ENCODE measurements around the gene YIPF7. TPM values are rescaled to one million over a fixed set of nuclear protein-coding genes. Genes with fewer than 3 reads are reported as not detected.

YIPF7 gene
- total RNA-seq, 1 experiment from 2014 or later = not detected

GRCh38 chr4:44646151-44646550 lies 5.3 kb downstream of the YIPF7 start:
- no peak for TF ChIP-seq CTCF (IDR thresholded peaks at IDR 0.05; ENCODE audit: unreplicated experiment)
- Mint-ChIP-seq H3K27ac (ENCODE audit: low read depth, unreplicated experiment) (no peak overlapping the region), H3K4me1 (ENCODE audit: insufficient read depth, unreplicated experiment) (no peaks in the 10 kb centered on the region), H3K4me3 (ENCODE audit: unreplicated experiment) (no peak overlapping the region), H3K36me3 (ENCODE audit: insufficient read depth, unreplicated experiment) (no peaks in the 10 kb centered on the region), H3K9me3 (ENCODE audit: unreplicated experiment) (peaks cover 19% of the 10 kb centered on the region), H3K27me3 (ENCODE audit: insufficient read depth, unreplicated experiment) (no peaks in the 10 kb centered on the region)
- intact Hi-C loops (cut with micrococcal nuclease) = no loop called here
- no TSS peak for BruUV-seq (replicated peaks)
- no peak for DNase-seq (ENCODE audit: unreplicated experiment)
- ChIA-PET CTCF (no interaction called here), POLR2A (no interaction called here)

DNA sequence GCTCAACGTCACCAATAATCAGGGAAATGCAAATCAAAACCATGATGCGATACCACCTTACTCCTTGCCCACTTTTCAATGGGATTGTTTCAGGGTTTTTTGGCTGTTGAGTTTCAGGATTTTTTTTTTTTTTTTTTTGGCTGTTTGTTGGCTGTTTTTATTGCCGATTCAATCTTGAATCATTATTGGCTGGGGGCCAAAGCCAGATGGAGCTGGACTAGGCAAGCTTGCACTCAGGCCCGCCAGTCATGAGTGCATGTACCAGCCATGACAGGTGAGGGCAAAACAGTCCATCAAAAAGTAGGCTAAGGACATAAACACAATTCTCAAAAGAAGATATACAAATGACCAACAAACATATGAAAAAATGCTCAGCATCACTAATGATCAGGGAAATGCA lies 13.3 kb downstream of the YIPF7 start:
- DNase-seq (ENCODE audit: unreplicated experiment) = peak; percentile 27
- H3K36me3 Mint-ChIP-seq (ENCODE audit: insufficient read depth, unreplicated experiment) = no peaks in the 10 kb centered on the region
- BruUV-seq (replicated peaks) = no TSS peak
- CTCF ChIA-PET = interaction anchor here (0.7 kb wide), 1 partner anchor 1049 kb away, joined by 3 read pairs; no protein-coding TSS in a partner anchor
- no peak overlapping the region for H3K27ac Mint-ChIP-seq (ENCODE audit: low read depth, unreplicated experiment)
- H3K4me1 Mint-ChIP-seq (ENCODE audit: insufficient read depth, unreplicated experiment) = no peaks in the 10 kb centered on the region
- peaks cover 8% of the 10 kb centered on the region for H3K9me3 Mint-ChIP-seq (ENCODE audit: unreplicated experiment)
- TF ChIP-seq CTCF (IDR thresholded peaks at IDR 0.05; ENCODE audit: unreplicated experiment) = no peak
- no peak overlapping the region for H3K4me3 Mint-ChIP-seq (ENCODE audit: unreplicated experiment)
- intact Hi-C loops (cut with micrococcal nuclease) = no loop called here
- POLR2A ChIA-PET = no interaction called here
- H3K27me3 Mint-ChIP-seq (ENCODE audit: insufficient read depth, unreplicated experiment) = no peaks in the 10 kb centered on the region

DNA sequence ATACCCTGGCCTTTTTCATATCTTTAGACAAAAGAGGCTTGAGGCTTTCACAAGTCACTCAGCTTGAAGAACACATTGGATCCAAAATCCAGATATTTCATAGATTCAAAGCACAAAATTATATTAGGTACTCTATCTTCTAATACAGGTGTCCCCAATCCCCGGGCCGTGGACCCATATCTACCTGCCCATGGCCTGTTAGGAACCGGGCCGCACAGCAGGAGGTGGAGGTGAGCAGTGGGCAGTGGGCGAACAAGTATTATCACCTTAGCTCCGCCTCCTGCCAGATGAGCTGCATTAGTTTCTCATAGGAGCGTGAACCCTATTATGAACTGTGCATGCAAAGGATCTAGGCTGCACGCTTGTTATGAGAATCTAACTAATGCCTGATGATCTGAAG lies 18.7 kb downstream of the YIPF7 start:
- H3K36me3 Mint-ChIP-seq (ENCODE audit: insufficient read depth, unreplicated experiment) = no peaks in the 10 kb centered on the region
- no peak for DNase-seq (ENCODE audit: unreplicated experiment)
- intact Hi-C loops (cut with micrococcal nuclease) = no loop called here

GRCh38 chr4:44632089-44632488 lies 19.3 kb downstream of the YIPF7 start:
- H3K9me3 Mint-ChIP-seq (ENCODE audit: unreplicated experiment) = no peaks in the 10 kb centered on the region
- no peaks in the 10 kb centered on the region for H3K27me3 Mint-ChIP-seq (ENCODE audit: insufficient read depth, unreplicated experiment)
- peak; percentile 45 for TF ChIP-seq CTCF (IDR thresholded peaks at IDR 0.05; ENCODE audit: unreplicated experiment)
- H3K4me3 Mint-ChIP-seq (ENCODE audit: unreplicated experiment) = no peak overlapping the region
- no peak overlapping the region for H3K27ac Mint-ChIP-seq (ENCODE audit: low read depth, unreplicated experiment)
- no peak for DNase-seq (ENCODE audit: unreplicated experiment)
- ChIA-PET CTCF (interaction anchor here (0.6 to 1.0 kb wide), 3 partner anchors 179 to 1631 kb away, joined by 3 read pairs; no protein-coding TSS in a partner anchor), POLR2A (no interaction called here)
- intact Hi-C loops (cut with micrococcal nuclease) = no loop called here
- H3K36me3 Mint-ChIP-seq (ENCODE audit: insufficient read depth, unreplicated experiment) = no peaks in the 10 kb centered on the region
- BruUV-seq (replicated peaks) = no TSS peak
- H3K4me1 Mint-ChIP-seq (ENCODE audit: insufficient read depth, unreplicated experiment) = no peaks in the 10 kb centered on the region

More for the DNA sequence above, 18.7 kb downstream of the YIPF7 start:
- TF ChIP-seq CTCF (IDR thresholded peaks at IDR 0.05; ENCODE audit: unreplicated experiment) = no peak
- CTCF ChIA-PET = interaction anchor here (0.6 to 1.0 kb wide), 3 partner anchors 179 to 1632 kb away, joined by 3 read pairs; no protein-coding TSS in a partner anchor
- POLR2A ChIA-PET = no interaction called here
- Mint-ChIP-seq H3K4me3 (ENCODE audit: unreplicated experiment) (no peak overlapping the region), H3K27ac (ENCODE audit: low read depth, unreplicated experiment) (no peak overlapping the region), H3K9me3 (ENCODE audit: unreplicated experiment) (no peaks in the 10 kb centered on the region), H3K4me1 (ENCODE audit: insufficient read depth, unreplicated experiment) (no peaks in the 10 kb centered on the region), H3K27me3 (ENCODE audit: insufficient read depth, unreplicated experiment) (no peaks in the 10 kb centered on the region)
- BruUV-seq (replicated peaks) = no TSS peak

Measured in MCF 10A (cell line).